Transverse colon (tissue), 4 donors: ENCODE data around the gene TFB2M.
"Not testable (repeated sequence)": the region's sequence is repeated elsewhere in the genome, so short reads cannot be mapped to it uniquely, and the experiment has no call there.

Experiments
- POLR2A ChIP-seq: fragments of 450-650 bp; IDR thresholded peaks from one replicate; pipeline ENCODE4 v1.6.1; 2016; ENCODE audit warnings: antibody characterized with exemption, mild to moderate bottlenecking, moderate library complexity
- POLR2AphosphoS5 ChIP-seq, 3 donors: sonication (generic); formaldehyde crosslinking; IDR thresholded peaks; one replicate each; pipeline ENCODE4 v1.6.1; 2016; ENCODE audit warnings: antibody characterized with exemption in 3 of 3
- TF ChIP-seq, protein P1 (sequence below), 5 experiments: fragments of 200-600 bp in 3 of 5; fragments of 450-650 bp in 2 of 5; sonication (generic) in 3 of 5; IDR thresholded peaks; 1 replicate in 2 of 5; 2 replicates in 3 of 5; pipeline ENCODE4 v1.5.1; 2016 to 2017; ENCODE audit warnings: antibody characterized with exemption in 5 of 5, inconsistent platforms in 3 of 5, mild to moderate bottlenecking in 2 of 5, moderate library complexity in 1 of 5

DNA sequence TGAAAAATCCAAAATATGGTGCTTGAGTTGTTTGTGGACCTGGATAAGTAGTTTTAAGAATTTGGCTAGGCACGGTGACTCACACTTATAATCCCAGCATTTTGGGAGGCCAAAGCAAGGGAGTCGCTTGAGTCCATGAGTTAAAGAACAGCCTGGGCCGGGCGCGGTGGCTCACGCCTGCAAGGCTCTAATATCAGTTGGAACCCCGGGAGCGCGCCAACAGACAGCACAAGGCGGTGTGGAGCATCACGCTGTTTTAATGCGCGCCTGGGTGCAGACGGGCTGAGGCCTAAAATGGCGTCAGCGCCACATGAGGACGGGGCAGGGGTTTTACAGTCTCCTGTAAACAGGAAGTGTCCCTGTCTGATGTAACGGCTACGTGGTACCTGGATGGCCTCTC lies 39.2 kb upstream of the TFB2M start:
- TF ChIP-seq, protein P1, sequence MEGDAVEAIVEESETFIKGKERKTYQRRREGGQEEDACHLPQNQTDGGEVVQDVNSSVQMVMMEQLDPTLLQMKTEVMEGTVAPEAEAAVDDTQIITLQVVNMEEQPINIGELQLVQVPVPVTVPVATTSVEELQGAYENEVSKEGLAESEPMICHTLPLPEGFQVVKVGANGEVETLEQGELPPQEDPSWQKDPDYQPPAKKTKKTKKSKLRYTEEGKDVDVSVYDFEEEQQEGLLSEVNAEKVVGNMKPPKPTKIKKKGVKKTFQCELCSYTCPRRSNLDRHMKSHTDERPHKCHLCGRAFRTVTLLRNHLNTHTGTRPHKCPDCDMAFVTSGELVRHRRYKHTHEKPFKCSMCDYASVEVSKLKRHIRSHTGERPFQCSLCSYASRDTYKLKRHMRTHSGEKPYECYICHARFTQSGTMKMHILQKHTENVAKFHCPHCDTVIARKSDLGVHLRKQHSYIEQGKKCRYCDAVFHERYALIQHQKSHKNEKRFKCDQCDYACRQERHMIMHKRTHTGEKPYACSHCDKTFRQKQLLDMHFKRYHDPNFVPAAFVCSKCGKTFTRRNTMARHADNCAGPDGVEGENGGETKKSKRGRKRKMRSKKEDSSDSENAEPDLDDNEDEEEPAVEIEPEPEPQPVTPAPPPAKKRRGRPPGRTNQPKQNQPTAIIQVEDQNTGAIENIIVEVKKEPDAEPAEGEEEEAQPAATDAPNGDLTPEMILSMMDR (IDR thresholded peaks at IDR 0.05), result not testable (repeated sequence)
- not testable (repeated sequence) for TF ChIP-seq POLR2A; POLR2AphosphoS5 (IDR thresholded peaks at IDR 0.05)
